ENCODE data around the gene ADCY3.

ADCY3 gene

GRCh38 chr2:24924732-24925131 is 4.7 kb upstream of the ADCY3 start:
- Histone ChIP-seq H3K9me2 (ENCODE audit: low read depth, low read length) (no peaks in the 10 kb centered on the region), H3K9ac (ENCODE audit: low read length) (no peak overlapping the region), H3K36me3 (ENCODE audit: insufficient read depth, low read length) (no peaks in the 10 kb centered on the region), H3K27ac (ENCODE audit: low read depth, low read length, poor library complexity, severe bottlenecking) (no peak overlapping the region), H3F3A (ENCODE audit: insufficient read depth, low read length) (no peaks in the 10 kb centered on the region), H3K4me1 (ENCODE audit: insufficient read depth, low read length, severe bottlenecking) (peaks cover 21% of the 10 kb centered on the region), H3K79me2 (ENCODE audit: insufficient read depth, low read length) (no peaks in the 10 kb centered on the region), H2AFZ (ENCODE audit: low read length) (no peak overlapping the region), H3K9me3 (ENCODE audit: low read length) (no peaks in the 10 kb centered on the region), H4K20me1 (ENCODE audit: insufficient read depth, low read length) (no peaks in the 10 kb centered on the region), H3K4me2 (ENCODE audit: low read length) (no peak overlapping the region), H3K27me3 (ENCODE audit: insufficient read depth, low read length) (no peaks in the 10 kb centered on the region), H3K4me3 (ENCODE audit: low read depth, low read length, poor library complexity, severe bottlenecking) (no peak overlapping the region)
- TF ChIP-seq, protein P1, sequence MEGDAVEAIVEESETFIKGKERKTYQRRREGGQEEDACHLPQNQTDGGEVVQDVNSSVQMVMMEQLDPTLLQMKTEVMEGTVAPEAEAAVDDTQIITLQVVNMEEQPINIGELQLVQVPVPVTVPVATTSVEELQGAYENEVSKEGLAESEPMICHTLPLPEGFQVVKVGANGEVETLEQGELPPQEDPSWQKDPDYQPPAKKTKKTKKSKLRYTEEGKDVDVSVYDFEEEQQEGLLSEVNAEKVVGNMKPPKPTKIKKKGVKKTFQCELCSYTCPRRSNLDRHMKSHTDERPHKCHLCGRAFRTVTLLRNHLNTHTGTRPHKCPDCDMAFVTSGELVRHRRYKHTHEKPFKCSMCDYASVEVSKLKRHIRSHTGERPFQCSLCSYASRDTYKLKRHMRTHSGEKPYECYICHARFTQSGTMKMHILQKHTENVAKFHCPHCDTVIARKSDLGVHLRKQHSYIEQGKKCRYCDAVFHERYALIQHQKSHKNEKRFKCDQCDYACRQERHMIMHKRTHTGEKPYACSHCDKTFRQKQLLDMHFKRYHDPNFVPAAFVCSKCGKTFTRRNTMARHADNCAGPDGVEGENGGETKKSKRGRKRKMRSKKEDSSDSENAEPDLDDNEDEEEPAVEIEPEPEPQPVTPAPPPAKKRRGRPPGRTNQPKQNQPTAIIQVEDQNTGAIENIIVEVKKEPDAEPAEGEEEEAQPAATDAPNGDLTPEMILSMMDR (IDR thresholded peaks at IDR 0.05; ENCODE audit: low read length): no peak
- no peak for TF ChIP-seq EZH2 (IDR thresholded peaks at IDR 0.05; ENCODE audit: borderline replicate concordance, low read length)

DNA sequence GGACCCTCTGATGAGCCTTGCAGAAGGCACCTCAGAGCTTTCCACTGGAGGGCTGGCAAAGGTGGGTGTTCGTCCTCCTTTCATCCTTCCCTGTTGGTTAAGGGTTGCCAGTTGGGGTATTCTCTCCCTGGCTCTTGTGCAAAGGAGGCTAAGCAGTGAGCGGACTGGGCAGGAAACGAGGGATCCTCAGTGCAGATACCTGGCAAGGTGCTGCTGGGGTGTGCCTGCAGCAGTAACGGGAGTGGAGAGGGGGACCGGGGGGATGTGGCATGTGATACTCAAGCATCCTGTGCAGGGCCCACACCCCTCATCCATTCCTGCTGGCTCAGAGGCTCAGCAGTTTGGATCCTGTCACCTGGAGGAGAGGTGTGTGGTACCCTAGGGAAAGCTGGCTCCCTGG is 4.2 kb upstream of the ADCY3 start:
- no peak for TF ChIP-seq EZH2 (IDR thresholded peaks at IDR 0.05; ENCODE audit: borderline replicate concordance, low read length)
- TF ChIP-seq, protein P1 (IDR thresholded peaks at IDR 0.05; ENCODE audit: low read length): no peak
- H3K4me2 ChIP-seq (ENCODE audit: low read length): no peak overlapping the region
- H2AFZ ChIP-seq (ENCODE audit: low read length): no peak overlapping the region

GRCh38 chr2:24923106-24923505 is 3.1 kb upstream of the ADCY3 start:
- H3K9me2 ChIP-seq (ENCODE audit: low read depth, low read length): no peaks in the 10 kb centered on the region
- no peaks in the 10 kb centered on the region for H4K20me1 ChIP-seq (ENCODE audit: insufficient read depth, low read length)
- H3F3A ChIP-seq (ENCODE audit: insufficient read depth, low read length): no peaks in the 10 kb centered on the region
- H2AFZ ChIP-seq (ENCODE audit: low read length): no peak overlapping the region
- H3K4me2 ChIP-seq (ENCODE audit: low read length): no peak overlapping the region
- no peak overlapping the region for H3K4me3 ChIP-seq (ENCODE audit: low read depth, low read length, poor library complexity, severe bottlenecking)
- no peak overlapping the region for H3K27ac ChIP-seq (ENCODE audit: low read depth, low read length, poor library complexity, severe bottlenecking)
- TF ChIP-seq, protein P1 (IDR thresholded peaks at IDR 0.05; ENCODE audit: low read length): no peak
- TF ChIP-seq EZH2 (IDR thresholded peaks at IDR 0.05; ENCODE audit: borderline replicate concordance, low read length): no peak
- no peak overlapping the region for H3K9ac ChIP-seq (ENCODE audit: low read length)
- no peaks in the 10 kb centered on the region for H3K79me2 ChIP-seq (ENCODE audit: insufficient read depth, low read length)
- H3K36me3 ChIP-seq (ENCODE audit: insufficient read depth, low read length): peaks cover 3% of the 10 kb centered on the region; the same call in 1 of the 2 replicates
- H3K9me3 ChIP-seq (ENCODE audit: low read length): no peaks in the 10 kb centered on the region
- no peaks in the 10 kb centered on the region for H3K27me3 ChIP-seq (ENCODE audit: insufficient read depth, low read length)
- peaks cover 32% of the 10 kb centered on the region for H3K4me1 ChIP-seq (ENCODE audit: insufficient read depth, low read length, severe bottlenecking)

More for the DNA sequence above, 4.2 kb upstream of the ADCY3 start:
- Histone ChIP-seq H3K4me3 (ENCODE audit: low read depth, low read length, poor library complexity, severe bottlenecking) (no peak overlapping the region), H3K9ac (ENCODE audit: low read length) (no peak overlapping the region), H3K36me3 (ENCODE audit: insufficient read depth, low read length) (no peaks in the 10 kb centered on the region), H3K27ac (ENCODE audit: low read depth, low read length, poor library complexity, severe bottlenecking) (no peak overlapping the region), H3K4me1 (ENCODE audit: insufficient read depth, low read length, severe bottlenecking) (peaks cover 21% of the 10 kb centered on the region), H3F3A (ENCODE audit: insufficient read depth, low read length) (no peaks in the 10 kb centered on the region), H3K27me3 (ENCODE audit: insufficient read depth, low read length) (no peaks in the 10 kb centered on the region), H3K9me2 (ENCODE audit: low read depth, low read length) (no peaks in the 10 kb centered on the region), H4K20me1 (ENCODE audit: insufficient read depth, low read length) (no peaks in the 10 kb centered on the region), H3K9me3 (ENCODE audit: low read length) (no peaks in the 10 kb centered on the region), H3K79me2 (ENCODE audit: insufficient read depth, low read length) (no peaks in the 10 kb centered on the region)

Data from OCI-LY1 (cell line).